Measurements from ENCODE around the gene SPPL3.

Gene SPPL3

DNA sequence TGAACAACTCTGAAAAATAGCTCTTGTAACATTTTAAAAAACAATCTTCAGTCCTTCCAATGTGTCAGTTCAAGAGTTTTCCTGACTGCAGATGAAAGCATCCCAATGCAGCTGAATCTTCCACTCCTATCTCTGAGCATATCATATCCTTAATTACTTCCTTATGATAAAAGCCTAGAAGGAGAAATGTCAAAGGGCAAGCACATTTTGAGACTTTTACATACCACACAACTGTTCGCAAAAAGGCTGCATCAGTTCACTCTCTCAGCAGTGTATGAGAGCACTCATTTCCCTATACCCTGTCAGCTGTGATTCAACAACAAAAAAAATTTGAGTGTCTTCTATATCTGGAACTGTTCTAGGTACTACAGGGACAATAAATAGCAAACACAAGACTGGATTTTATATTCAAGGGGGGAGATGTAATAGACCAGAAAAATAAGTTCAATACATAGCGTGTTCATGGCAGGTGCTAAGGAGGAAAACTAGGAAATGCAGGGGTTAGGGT, 112.4 kb downstream of the SPPL3 start:
- DNase-seq (ENCODE audit: low read depth), result no peak
- TF ChIP-seq, protein P1, sequence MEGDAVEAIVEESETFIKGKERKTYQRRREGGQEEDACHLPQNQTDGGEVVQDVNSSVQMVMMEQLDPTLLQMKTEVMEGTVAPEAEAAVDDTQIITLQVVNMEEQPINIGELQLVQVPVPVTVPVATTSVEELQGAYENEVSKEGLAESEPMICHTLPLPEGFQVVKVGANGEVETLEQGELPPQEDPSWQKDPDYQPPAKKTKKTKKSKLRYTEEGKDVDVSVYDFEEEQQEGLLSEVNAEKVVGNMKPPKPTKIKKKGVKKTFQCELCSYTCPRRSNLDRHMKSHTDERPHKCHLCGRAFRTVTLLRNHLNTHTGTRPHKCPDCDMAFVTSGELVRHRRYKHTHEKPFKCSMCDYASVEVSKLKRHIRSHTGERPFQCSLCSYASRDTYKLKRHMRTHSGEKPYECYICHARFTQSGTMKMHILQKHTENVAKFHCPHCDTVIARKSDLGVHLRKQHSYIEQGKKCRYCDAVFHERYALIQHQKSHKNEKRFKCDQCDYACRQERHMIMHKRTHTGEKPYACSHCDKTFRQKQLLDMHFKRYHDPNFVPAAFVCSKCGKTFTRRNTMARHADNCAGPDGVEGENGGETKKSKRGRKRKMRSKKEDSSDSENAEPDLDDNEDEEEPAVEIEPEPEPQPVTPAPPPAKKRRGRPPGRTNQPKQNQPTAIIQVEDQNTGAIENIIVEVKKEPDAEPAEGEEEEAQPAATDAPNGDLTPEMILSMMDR (IDR thresholded peaks at IDR 0.05; ENCODE audit: low read length, missing control alignments), result no peak
- no peak overlapping the region for H3K4me3 ChIP-seq (replicated peaks; ENCODE audit: low read depth, low read length)

DNA sequence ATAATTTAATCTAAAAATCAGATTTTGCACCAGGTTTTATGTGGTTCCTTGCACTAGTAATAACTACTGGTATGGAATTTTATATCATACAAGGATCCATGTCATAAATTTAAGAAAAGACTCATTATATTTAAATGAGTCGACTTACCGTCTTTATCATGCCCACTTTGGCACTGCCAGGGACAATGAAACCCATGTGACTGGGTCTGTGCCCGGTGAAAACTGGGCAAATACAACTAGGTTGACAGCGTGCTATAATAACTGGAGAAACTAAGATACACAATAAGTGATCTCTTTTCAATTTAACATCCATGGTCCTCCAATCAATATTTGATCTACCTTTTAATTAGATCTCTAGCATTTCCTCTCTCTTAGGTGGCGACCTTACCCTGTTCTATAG, 114.0 kb downstream of the SPPL3 start:
- TF ChIP-seq, protein P1 (IDR thresholded peaks at IDR 0.05; ENCODE audit: low read length, missing control alignments), result no peak
- DNase-seq (ENCODE audit: low read depth), result no peak
- H3K4me3 ChIP-seq (replicated peaks; ENCODE audit: low read depth, low read length), result no peak overlapping the region

DNA sequence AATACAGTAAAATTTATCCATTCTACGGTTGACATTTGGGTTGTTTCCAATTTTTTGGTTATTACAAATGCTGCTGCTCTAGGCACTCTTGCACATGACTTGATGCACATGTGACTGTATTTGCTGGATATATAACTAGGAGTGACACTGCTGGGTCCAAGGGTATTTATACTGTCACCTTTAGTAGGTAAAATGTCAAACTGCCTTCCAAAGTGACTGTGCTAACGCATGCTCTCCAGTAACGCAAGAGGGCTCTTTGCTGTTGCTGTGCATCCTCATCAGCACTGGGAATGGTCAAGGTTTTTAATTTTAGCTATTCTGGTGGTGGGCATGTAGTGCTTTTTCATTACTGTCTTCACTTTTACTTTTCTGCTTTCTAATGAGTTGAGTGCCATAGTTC, 116.3 kb downstream of the SPPL3 start:
- no peak overlapping the region for H3K4me3 ChIP-seq (replicated peaks; ENCODE audit: low read depth, low read length)
- DNase-seq (ENCODE audit: low read depth), result no peak
- TF ChIP-seq, protein P1 (IDR thresholded peaks at IDR 0.05; ENCODE audit: low read length, missing control alignments), result no peak

DNA sequence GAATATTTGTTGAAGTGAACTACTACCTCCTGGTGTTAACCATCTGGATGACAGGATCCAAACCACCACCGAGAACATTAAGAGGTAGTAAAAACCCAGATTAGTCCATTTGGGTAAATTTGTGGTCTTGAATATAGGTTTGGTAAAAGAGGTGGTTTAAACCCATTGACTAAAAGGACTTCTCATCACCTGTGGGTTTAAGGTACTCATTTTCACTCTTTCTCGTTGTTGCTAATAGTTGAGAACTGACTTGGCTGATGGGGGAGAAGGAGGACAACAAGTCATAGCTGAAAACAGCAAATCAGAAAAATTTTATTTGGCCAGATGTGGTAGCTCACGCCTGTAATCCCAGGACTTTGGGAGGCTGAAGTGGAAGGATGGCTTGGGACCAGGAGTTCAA, 119.4 kb downstream of the SPPL3 start:
- H3K4me3 ChIP-seq (replicated peaks; ENCODE audit: low read depth, low read length), result no peak overlapping the region
- DNase-seq (ENCODE audit: low read depth), result no peak
- TF ChIP-seq, protein P1 (IDR thresholded peaks at IDR 0.05; ENCODE audit: low read length, missing control alignments), result no peak

DNA sequence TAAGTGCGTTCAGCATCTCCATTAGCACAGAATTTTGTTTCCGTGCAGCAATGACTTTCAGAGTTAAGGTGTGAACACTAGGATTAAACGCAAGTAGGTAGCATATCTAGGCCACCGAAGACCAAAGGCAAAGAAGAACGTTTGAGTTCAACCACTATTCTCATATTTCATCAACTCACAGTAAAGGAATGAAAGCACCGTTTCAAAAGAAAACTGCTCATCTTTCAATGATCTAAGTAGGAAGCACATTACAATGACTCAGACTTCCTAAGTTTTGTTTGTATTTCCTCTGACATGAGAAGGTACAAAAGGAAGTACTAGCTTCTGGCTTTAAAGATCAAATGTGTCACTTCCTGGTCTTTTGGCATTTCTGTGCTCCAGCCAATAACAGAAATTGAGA, 121.0 kb downstream of the SPPL3 start:
- peak; percentile 72 for DNase-seq (ENCODE audit: low read depth)
- H3K4me3 ChIP-seq (replicated peaks; ENCODE audit: low read depth, low read length), result no peak overlapping the region
- TF ChIP-seq, protein P1 (IDR thresholded peaks at IDR 0.05; ENCODE audit: low read length, missing control alignments), result no peak

DNA sequence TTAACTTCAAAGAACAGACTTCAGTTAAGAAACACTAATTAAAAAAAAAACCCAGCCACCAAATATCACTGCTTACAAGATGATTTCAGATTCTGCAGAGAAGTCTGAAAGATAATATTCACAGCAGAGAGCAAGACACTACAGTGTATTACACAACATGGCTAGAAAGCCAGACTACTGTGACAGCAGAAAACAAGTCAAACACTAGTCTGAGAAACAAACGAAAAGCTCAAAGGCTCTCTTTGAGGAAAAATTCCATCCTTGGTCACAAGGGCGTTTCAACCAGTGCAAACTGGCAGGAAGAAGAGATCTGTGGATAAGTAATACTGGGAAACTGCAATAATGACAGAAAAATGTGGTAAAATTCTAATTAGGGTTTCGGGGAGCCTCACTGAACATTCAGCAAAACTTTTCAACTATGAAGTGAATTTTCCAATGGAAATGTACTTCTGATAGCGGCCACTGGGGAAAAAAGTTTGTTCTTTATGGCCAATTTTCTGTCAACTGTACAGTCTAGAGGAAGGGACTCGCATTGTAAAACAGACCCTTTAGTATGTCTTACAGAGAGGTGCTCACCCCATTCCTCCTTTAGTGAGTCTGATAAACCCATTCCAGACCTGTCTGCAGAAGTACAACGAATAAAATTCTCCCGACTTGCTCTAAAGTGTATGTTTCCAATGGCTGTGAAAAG, 128.2 kb downstream of the SPPL3 start:
- no peak overlapping the region for H3K4me3 ChIP-seq (replicated peaks; ENCODE audit: low read depth, low read length)
- DNase-seq (ENCODE audit: low read depth), result peak; percentile 50
- TF ChIP-seq, protein P1 (IDR thresholded peaks at IDR 0.05; ENCODE audit: low read length, missing control alignments), result peak; percentile 18

All from fibroblast of pulmonary artery (primary cell).